WI38 (cell line): Measurements from ENCODE around the gene DNTTIP2.
"Not testable (repeated sequence)": the region's sequence is repeated elsewhere in the genome, so short reads cannot be mapped to it uniquely, and the experiment has no call there.

Source experiments
- H3K4me3 ChIP-seq: 2 replicates; pipeline ENCODE4 v1.5.1; 2011; ENCODE audit warnings: low read depth, mild to moderate bottlenecking, control low read depth, low read length
- TF ChIP-seq, protein P1 (sequence below): IDR thresholded peaks from 2 replicates; pipeline ENCODE4 v1.5.1; 2012; ENCODE audit warnings: low read depth, mild to moderate bottlenecking, control low read depth, low read length

DNTTIP2 gene, protein sequence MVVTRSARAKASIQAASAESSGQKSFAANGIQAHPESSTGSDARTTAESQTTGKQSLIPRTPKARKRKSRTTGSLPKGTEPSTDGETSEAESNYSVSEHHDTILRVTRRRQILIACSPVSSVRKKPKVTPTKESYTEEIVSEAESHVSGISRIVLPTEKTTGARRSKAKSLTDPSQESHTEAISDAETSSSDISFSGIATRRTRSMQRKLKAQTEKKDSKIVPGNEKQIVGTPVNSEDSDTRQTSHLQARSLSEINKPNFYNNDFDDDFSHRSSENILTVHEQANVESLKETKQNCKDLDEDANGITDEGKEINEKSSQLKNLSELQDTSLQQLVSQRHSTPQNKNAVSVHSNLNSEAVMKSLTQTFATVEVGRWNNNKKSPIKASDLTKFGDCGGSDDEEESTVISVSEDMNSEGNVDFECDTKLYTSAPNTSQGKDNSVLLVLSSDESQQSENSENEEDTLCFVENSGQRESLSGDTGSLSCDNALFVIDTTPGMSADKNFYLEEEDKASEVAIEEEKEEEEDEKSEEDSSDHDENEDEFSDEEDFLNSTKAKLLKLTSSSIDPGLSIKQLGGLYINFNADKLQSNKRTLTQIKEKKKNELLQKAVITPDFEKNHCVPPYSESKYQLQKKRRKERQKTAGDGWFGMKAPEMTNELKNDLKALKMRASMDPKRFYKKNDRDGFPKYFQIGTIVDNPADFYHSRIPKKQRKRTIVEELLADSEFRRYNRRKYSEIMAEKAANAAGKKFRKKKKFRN

DNA sequence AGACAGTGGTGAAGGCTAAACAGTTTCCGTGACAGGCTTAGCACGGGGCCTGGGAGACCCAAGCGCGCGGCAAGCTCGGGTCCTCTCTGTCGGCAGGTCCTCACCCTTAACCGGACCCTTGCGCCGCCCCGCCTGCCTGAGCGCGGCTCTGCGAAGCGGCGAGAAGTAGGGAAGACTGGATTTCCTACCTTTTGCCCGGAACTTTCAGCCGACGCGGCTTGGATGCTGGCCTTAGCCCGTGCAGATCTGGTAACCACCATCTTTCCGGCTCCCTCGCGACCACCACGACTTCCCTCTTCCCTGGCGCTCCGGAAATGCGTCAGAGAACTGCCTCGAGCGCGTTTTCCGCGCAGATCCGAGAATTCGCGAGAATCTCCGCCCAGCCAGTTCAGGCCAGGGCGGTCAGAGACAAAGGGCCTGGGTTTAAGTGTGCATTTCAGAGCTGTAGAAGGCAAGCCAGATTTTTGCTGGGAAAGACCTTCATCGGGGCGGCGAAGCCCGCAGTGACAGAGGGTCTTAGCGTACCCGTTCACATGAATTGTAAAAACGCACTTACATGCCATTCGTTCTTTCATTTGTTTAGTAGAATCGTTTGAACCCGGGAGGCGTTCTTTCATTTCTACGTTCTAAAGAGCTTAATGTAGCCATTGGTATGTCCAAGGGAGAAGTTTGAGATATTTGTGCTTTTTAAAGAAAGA is at the start of gene DNTTIP2:
Gene DNTTIP2, minus strand, starts transcription at position 318 of the 698 bp plus-strand sequence. Its CDS starts 58 bp downstream, at position 260.
- H3K4me3 ChIP-seq: peak within 1 kb of the TSS; percentile 85
- TF ChIP-seq, protein P1, sequence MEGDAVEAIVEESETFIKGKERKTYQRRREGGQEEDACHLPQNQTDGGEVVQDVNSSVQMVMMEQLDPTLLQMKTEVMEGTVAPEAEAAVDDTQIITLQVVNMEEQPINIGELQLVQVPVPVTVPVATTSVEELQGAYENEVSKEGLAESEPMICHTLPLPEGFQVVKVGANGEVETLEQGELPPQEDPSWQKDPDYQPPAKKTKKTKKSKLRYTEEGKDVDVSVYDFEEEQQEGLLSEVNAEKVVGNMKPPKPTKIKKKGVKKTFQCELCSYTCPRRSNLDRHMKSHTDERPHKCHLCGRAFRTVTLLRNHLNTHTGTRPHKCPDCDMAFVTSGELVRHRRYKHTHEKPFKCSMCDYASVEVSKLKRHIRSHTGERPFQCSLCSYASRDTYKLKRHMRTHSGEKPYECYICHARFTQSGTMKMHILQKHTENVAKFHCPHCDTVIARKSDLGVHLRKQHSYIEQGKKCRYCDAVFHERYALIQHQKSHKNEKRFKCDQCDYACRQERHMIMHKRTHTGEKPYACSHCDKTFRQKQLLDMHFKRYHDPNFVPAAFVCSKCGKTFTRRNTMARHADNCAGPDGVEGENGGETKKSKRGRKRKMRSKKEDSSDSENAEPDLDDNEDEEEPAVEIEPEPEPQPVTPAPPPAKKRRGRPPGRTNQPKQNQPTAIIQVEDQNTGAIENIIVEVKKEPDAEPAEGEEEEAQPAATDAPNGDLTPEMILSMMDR: no peak

DNA sequence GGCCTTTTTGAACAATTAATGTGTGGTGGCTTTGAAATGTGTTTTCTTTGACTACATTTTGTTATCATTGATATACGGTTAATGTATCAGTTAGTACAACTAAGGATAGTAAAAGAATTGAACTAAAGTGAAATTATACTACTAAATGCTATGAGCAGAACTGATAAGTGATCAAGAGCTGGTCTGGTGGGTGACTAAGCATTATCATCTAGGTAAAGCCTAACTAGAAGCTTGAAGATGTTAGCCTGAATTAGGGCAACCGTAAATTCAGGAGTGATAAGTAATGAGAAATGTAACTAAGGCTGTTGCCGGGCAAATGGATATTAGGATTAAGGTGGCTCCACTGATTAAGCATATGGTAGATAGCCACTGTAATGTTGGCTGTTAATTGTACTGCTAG is 46.2 kb upstream of the DNTTIP2 start:
- TF ChIP-seq, protein P1: no peak
- no peak overlapping the region for H3K4me3 ChIP-seq

DNA sequence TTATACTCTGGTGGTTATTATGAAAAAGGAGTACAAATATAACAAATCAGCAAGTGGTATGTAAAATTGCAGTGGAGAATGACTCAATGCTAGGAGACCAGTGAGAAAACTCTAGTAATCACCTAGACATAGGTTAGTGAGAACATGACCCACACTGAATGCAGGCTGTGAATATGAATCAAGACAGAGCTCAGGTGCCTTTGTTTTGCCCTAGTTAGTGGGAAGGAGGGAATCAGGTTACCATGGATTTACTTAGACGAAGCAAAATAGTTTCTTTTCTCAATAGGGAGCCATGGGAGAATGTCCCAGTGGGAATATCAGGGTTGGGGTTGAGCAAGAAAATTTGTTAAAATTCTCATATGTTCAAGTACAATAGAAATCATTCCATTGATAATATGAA is 40.8 kb upstream of the DNTTIP2 start:
- TF ChIP-seq, protein P1: no peak
- no peak overlapping the region for H3K4me3 ChIP-seq

DNA sequence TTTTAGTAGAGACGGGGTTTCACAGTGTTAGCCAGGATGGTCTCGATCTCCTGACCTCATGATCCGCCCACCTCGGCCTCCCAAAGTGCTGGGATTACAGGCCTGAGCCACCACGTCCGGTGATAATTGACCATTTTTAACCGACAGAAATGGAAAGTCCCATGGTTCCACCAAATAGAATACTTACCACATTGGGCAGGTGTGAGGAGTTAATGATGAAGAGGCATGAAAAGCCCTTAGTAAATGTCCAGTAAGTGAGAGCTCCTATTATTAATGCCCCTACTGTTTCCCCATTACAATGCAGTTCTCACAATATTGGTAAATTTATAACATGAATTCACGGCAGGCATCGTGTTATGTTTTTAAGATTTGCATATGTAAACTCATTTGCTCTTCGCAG is 38.3 kb upstream of the DNTTIP2 start:
- TF ChIP-seq, protein P1: no peak
- no peak overlapping the region for H3K4me3 ChIP-seq

DNA sequence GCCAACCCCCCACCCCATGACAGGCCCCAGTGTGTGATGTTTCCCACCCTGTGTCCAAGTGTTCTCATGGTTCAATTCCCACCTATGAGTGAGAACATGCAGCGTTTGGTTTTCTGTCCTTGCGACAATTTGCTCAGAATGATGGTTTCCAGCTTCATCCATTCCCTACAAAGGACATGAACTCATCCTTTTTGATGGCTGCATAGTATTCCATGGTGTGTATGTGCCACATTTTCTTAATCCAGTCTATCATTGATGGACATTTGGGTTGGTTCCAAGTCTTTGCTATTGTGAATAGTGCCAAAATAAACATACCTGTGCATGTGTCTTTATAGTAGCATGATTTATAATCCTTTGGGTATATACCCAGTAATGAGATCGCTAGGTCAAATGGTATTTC is 31.9 kb upstream of the DNTTIP2 start:
- not testable (repeated sequence) for H3K4me3 ChIP-seq

DNA sequence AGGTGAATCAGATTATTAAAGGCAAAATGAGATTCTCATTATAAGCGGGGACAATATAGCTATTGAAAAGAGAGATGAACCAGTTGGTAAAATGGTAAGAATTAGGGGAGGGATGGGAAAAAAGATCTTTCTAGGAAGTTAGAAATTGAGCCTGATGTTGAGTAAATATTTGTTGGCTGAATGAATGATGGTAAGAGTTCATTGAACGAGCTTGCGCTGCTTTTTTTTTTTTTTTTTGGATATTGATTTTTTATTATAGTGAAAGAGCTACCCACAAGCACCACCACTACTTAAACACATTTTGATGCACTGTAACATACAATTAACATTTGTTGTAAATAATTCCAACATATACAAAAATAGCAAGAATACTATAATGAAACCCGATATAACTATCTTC is 31.3 kb upstream of the DNTTIP2 start:
- TF ChIP-seq, protein P1: no peak
- H3K4me3 ChIP-seq: no peak overlapping the region

DNA sequence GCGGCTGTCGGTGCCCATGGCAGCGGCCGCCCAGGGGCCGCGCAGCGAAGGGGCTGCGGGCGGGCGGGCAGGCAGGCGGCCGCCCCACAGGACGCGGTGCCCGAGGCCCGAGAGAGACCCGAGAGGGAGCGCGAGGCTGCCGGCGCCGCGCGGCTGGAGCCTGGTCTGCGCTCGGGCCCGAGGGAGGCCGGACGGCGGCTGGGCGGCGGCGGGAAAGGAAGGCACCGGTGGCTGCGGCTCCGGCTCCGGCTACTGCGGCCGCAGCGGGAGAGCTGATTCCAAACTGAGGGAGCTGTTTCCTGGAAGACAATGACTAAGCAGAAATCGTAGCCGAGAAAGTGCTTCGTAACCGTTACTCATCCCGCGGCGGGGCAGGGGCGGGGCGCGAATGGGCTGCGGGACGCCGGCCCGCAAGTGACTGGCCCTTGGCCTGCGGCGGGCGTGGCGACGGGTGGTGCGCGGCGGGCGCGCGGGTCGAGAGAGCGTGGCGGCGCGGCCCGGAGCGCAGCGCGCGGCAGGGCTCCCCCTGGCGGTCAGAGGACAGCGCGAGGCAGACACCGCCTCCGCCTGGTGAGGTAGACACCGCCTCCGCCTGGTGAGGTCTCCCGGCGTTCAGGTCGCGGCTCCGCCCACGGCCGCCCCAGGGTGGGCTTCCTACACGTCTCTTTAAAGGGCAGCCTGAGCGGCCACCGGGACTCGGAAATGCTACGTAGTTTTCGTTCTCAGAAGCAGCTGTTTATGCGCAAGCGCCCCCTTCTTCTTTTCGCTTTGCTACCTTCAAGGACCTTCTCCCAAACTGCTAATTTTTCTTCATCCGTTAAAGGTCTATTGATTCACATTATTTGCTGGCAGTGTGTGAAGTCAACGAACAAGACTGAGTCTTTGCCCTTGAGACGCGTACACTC is 30.4 kb upstream of the DNTTIP2 start, which contains the start of gene GCLM:
Gene GCLM, minus strand, starts transcription at position 285 of the 905 bp plus-strand sequence. Its CDS starts 267 bp downstream, at position 18.
- TF ChIP-seq, protein P1: peak; percentile 59

More for the DNA sequence above, 30.4 kb upstream of the DNTTIP2 start, which contains the start of gene GCLM:
- peak within 1 kb of the TSS; percentile 97 for H3K4me3 ChIP-seq
